Bone marrow (tissue), 2 donors: ENCODE measurements around the gene SMIM13.
A peak's percentile ranks its signal among the peaks of the same experiment; 100 is the strongest.

ENCODE experiments used
- DNase-seq, 2 donors: peaks; one replicate each; lab custom pipeline; 2025; lab: John Stamatoyannopoulos, UW

Gene SMIM13

GRCh38 chr6:11093626-11094410 is at the start of gene SMIM13:
Gene SMIM13 (plus strand): TSS chr6:11093834. CDS start chr6:11094314, 480 bp downstream.
- DNase-seq: peak; percentile 90 to 92

GRCh38 chr6:11043961-11044711 is 49.5 kb upstream of the SMIM13 start, which contains the start of gene ELOVL2:
Gene ELOVL2 (minus strand): TSS chr6:11044305. CDS start chr6:11044230, 75 bp downstream.
- no peak for DNase-seq

- DNase-seq: no peak
These were observed 48.9 kb upstream of the SMIM13 start for GRCh38 chr6:11044712-11045167.

- DNase-seq: no peak
These were observed 42.9 kb upstream of the SMIM13 start for GRCh38 chr6:11050731-11051130.

GRCh38 chr6:11053307-11053706 is 40.3 kb upstream of the SMIM13 start:
- no peak for DNase-seq

- DNase-seq: no peak
These were observed 38.9 kb upstream of the SMIM13 start for GRCh38 chr6:11054722-11055121.

GRCh38 chr6:11055127-11055627 is 38.5 kb upstream of the SMIM13 start:
- DNase-seq: no peak

- no peak for DNase-seq
These were observed 36.8 kb upstream of the SMIM13 start for GRCh38 chr6:11056871-11057270.

GRCh38 chr6:11058406-11058805 is 35.2 kb upstream of the SMIM13 start:
- no peak for DNase-seq

- DNase-seq: no peak
These were observed 31.6 kb upstream of the SMIM13 start for GRCh38 chr6:11062083-11062482.

- DNase-seq: no peak
These were observed 30.9 kb upstream of the SMIM13 start for GRCh38 chr6:11062715-11063114.

- no peak for DNase-seq
These were observed 28.8 kb upstream of the SMIM13 start for GRCh38 chr6:11064836-11065235.

GRCh38 chr6:11065436-11066202 is 28.0 kb upstream of the SMIM13 start:
- DNase-seq: no peak

- DNase-seq: no peak
These were observed 26.9 kb upstream of the SMIM13 start for GRCh38 chr6:11066505-11067347.

- no peak for DNase-seq
These were observed 26.3 kb upstream of the SMIM13 start for GRCh38 chr6:11067348-11067747.

GRCh38 chr6:11069760-11070159 is 23.9 kb upstream of the SMIM13 start:
- no peak for DNase-seq

GRCh38 chr6:11072101-11072500 is 21.5 kb upstream of the SMIM13 start:
- no peak for DNase-seq

- DNase-seq: no peak
These were observed 17.1 kb upstream of the SMIM13 start for GRCh38 chr6:11076540-11076939.

GRCh38 chr6:11078266-11078665 is 15.4 kb upstream of the SMIM13 start:
- no peak for DNase-seq

GRCh38 chr6:11080296-11080695 is 13.3 kb upstream of the SMIM13 start:
- DNase-seq: no peak

- no peak for DNase-seq
These were observed 10.1 kb upstream of the SMIM13 start for GRCh38 chr6:11083491-11083890.
